ENCODE measurements around the gene FAM53B. TPM values are rescaled to one million over a fixed set of nuclear protein-coding genes. Genes with fewer than 3 reads are reported as not detected.

The FAM53B gene
- total RNA-seq, 1 experiment from 2014 or later = 14.9 TPM

DNA sequence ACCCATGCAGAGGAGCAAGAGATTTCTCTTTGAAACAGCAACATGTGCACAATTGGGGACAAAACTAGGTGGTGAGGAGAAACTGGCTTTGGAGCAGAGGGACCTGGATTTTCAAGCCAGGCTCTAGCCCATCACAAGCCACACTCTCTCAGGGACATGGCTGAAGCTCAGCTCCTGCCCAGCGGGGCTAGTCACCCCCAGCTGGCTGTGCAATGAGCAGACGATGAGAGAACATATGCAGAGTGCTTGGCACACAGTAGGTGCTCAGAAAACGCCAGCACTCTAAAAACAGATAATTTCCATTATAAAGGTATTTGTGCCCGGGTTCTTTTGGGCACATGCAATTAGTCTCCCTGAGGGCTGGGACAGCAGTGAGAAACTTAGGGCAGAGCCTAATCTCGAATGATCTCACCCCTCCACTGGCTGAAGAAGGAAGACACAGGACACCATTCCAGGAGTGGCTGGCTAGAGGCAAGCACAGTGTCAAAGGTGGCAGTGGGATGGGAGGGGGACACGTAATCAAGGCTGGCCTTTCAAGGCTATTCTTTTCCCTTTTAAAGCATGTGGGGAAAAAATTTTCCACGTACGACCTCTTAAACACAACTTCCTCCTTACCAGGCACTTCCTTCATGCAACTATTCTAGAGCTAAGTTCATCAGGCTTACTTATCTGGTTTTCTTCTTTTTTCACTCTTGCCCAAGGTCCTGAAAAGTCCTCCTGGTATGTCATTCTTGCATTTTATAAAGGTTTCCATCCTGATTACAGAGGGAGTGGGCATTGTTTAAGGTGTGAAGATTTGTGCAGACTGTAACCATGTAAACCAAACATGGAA lies 15.1 kb downstream of the FAM53B start:
- no peak for DNase-seq (ENCODE audit: unreplicated experiment)
- no TSS peak for BruUV-seq (replicated peaks)
- ChIA-PET POLR2A (no interaction called here), CTCF (interaction anchor here (0.5 to 4.4 kb wide), 4 partner anchors 11 to 393 kb away, joined by 3 to 17 read pairs (median 3); no protein-coding TSS in a partner anchor)
- TF ChIP-seq, protein P1, sequence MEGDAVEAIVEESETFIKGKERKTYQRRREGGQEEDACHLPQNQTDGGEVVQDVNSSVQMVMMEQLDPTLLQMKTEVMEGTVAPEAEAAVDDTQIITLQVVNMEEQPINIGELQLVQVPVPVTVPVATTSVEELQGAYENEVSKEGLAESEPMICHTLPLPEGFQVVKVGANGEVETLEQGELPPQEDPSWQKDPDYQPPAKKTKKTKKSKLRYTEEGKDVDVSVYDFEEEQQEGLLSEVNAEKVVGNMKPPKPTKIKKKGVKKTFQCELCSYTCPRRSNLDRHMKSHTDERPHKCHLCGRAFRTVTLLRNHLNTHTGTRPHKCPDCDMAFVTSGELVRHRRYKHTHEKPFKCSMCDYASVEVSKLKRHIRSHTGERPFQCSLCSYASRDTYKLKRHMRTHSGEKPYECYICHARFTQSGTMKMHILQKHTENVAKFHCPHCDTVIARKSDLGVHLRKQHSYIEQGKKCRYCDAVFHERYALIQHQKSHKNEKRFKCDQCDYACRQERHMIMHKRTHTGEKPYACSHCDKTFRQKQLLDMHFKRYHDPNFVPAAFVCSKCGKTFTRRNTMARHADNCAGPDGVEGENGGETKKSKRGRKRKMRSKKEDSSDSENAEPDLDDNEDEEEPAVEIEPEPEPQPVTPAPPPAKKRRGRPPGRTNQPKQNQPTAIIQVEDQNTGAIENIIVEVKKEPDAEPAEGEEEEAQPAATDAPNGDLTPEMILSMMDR (IDR thresholded peaks at IDR 0.05; ENCODE audit: unreplicated experiment) = no peak
- H3K27me3 Mint-ChIP-seq (ENCODE audit: insufficient read depth, unreplicated experiment) = no peaks in the 10 kb centered on the region
- H3K27ac Mint-ChIP-seq (ENCODE audit: low read depth, unreplicated experiment) = no peak overlapping the region
- no peak overlapping the region for H3K4me3 Mint-ChIP-seq (ENCODE audit: unreplicated experiment)
- no peaks in the 10 kb centered on the region for H3K9me3 Mint-ChIP-seq (ENCODE audit: unreplicated experiment)
- peaks cover 14% of the 10 kb centered on the region for H3K4me1 Mint-ChIP-seq (ENCODE audit: insufficient read depth, unreplicated experiment)
- intact Hi-C loops (cut with micrococcal nuclease) = no loop called here
- H3K36me3 Mint-ChIP-seq (ENCODE audit: insufficient read depth, unreplicated experiment) = peaks cover 25% of the 10 kb centered on the region

DNA sequence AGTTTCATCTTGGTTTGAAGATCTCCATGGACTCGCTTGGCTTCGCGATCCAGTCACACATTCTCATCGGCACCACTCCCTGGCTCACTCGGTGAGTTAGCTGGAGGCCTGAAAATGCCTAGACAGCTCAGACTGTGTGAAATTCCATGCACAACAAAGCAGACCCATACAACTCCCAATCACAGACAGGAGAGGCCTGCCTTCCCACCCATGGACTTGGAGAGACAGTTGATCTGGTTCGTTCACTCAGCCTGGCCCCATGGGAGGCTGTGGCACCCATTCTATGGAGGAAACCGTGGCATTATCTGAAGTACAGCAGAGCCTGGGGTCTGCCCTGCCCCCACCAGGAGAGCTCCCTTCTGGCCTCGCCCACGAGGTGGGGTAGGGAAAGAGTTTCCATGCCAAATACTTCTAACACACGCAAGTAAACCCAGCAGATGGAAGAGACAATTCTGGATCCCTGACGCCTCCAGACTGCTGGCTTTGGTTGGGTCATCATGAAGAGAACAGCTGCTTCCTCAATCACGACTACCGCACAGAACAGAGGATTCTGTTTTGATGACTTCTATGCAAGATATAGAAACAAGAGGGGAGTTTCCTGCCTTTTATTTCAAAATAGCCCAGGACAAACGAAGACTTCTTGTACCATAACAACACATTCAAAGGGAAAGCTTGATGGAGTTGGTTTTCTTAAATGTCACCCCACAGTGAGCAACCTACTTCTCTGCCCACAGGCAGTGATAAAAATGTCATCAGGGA lies 15.9 kb downstream of the FAM53B start:
- Mint-ChIP-seq H3K27me3 (ENCODE audit: insufficient read depth, unreplicated experiment) (no peaks in the 10 kb centered on the region), H3K4me3 (ENCODE audit: unreplicated experiment) (no peak overlapping the region), H3K9me3 (ENCODE audit: unreplicated experiment) (no peaks in the 10 kb centered on the region), H3K4me1 (ENCODE audit: insufficient read depth, unreplicated experiment) (peaks cover 7% of the 10 kb centered on the region), H3K36me3 (ENCODE audit: insufficient read depth, unreplicated experiment) (peaks cover 23% of the 10 kb centered on the region), H3K27ac (ENCODE audit: low read depth, unreplicated experiment) (no peak overlapping the region)
- TF ChIP-seq, protein P1 (IDR thresholded peaks at IDR 0.05; ENCODE audit: unreplicated experiment) = no peak
- DNase-seq (ENCODE audit: unreplicated experiment) = no peak
- CTCF ChIA-PET = interaction anchor here (0.5 to 4.4 kb wide), 2 partner anchors 12 to 13 kb away, joined by 3 to 17 read pairs; no protein-coding TSS in a partner anchor
- BruUV-seq (replicated peaks) = no TSS peak
- intact Hi-C loops (cut with micrococcal nuclease) = no loop called here
- POLR2A ChIA-PET = no interaction called here

DNA sequence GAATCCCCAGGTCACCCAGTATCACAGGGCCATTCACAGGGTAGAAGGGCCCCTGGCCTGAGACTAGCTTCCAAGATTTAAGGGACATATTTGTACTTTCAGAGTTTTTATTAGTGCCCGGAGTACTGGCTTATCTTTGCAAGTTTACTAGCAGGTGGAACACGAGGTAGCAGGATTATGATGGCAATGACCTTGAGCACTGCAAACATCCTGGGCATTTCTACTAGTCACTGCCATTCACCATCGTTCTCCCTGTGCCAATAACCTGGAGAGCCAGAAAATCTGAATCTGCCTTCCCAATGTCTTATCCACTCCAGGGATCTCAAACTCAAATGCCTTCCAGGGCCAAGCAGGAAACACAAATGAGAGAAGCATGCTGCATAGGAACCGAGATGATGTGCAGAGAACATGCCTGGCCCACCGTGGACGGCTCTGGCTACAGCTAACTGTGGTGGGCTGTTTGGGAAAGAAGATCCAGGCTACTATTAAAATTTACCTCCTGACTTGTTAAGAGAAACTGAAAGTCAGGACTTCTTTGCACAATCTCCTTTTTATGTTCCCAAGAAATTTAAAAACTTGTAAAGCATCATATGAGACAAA lies 16.7 kb downstream of the FAM53B start:
- TF ChIP-seq, protein P1 (IDR thresholded peaks at IDR 0.05; ENCODE audit: unreplicated experiment) = no peak
- no peak for DNase-seq (ENCODE audit: unreplicated experiment)
- Mint-ChIP-seq H3K4me3 (ENCODE audit: unreplicated experiment) (no peak overlapping the region), H3K9me3 (ENCODE audit: unreplicated experiment) (no peaks in the 10 kb centered on the region), H3K27me3 (ENCODE audit: insufficient read depth, unreplicated experiment) (no peaks in the 10 kb centered on the region), H3K4me1 (ENCODE audit: insufficient read depth, unreplicated experiment) (no peaks in the 10 kb centered on the region), H3K36me3 (ENCODE audit: insufficient read depth, unreplicated experiment) (peaks cover 15% of the 10 kb centered on the region), H3K27ac (ENCODE audit: low read depth, unreplicated experiment) (no peak overlapping the region)
- CTCF ChIA-PET = interaction anchor here (0.5 to 1.0 kb wide), 2 partner anchors 184 to 235 kb away, joined by 3 read pairs; no protein-coding TSS in a partner anchor
- BruUV-seq (replicated peaks) = no TSS peak
- intact Hi-C loops (cut with micrococcal nuclease) = no loop called here
- POLR2A ChIA-PET = no interaction called here

DNA sequence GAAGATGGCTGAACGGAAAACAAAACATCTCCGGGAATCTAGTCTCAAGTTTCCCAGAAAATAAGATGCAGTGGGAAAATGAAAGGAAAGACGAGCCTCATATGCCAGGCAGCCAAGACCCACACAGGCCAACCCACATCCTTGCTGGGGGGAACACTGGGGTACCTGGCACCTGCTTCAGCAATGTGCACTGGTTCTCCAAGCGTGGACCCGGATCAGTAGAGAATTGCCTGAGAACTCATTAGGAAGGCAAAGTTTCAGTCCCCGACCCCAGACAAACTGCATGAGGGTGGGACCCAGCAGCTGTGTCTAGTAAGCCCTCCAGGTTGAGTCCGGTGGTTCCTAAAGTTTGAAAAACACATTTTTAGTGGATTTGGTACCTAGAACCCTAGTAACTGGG lies 18.4 kb downstream of the FAM53B start:
- ChIA-PET POLR2A (interaction anchor here (1.4 kb wide), 1 partner anchor 10 kb away, joined by 4 read pairs; no protein-coding TSS in a partner anchor), CTCF (interaction anchor here (0.5 to 1.2 kb wide), 4 partner anchors 9 to 1140 kb away, joined by 3 read pairs; no protein-coding TSS in a partner anchor)
- H3K36me3 Mint-ChIP-seq (ENCODE audit: insufficient read depth, unreplicated experiment) = peaks cover 22% of the 10 kb centered on the region
- TF ChIP-seq, protein P1 (IDR thresholded peaks at IDR 0.05; ENCODE audit: unreplicated experiment) = no peak
- no peak overlapping the region for H3K4me3 Mint-ChIP-seq (ENCODE audit: unreplicated experiment)
- no peaks in the 10 kb centered on the region for H3K27me3 Mint-ChIP-seq (ENCODE audit: insufficient read depth, unreplicated experiment)
- no peaks in the 10 kb centered on the region for H3K9me3 Mint-ChIP-seq (ENCODE audit: unreplicated experiment)
- intact Hi-C loops (cut with micrococcal nuclease) = no loop called here
- no peak overlapping the region for H3K27ac Mint-ChIP-seq (ENCODE audit: low read depth, unreplicated experiment)
- no peak for DNase-seq (ENCODE audit: unreplicated experiment)
- H3K4me1 Mint-ChIP-seq (ENCODE audit: insufficient read depth, unreplicated experiment) = peaks cover 7% of the 10 kb centered on the region
- no TSS peak for BruUV-seq (replicated peaks)

Measured in MCF 10A (cell line).